Heart left ventricle (tissue), 16 donors: Measurements from ENCODE around the gene KLHL8. TPM values are rescaled to one million over a fixed set of nuclear protein-coding genes. Genes with fewer than 3 reads are reported as not detected.

ENCODE experiments used
- ATAC-seq, 4 donors: fragments of 200-7000 bp; cut with Tn5 transposase; one replicate each; pipeline ENCODE4 v1.9.1; 2020 to 2022; ENCODE audit warnings: moderate library complexity in 4 of 4, mild to moderate bottlenecking in 3 of 4, moderate number of reproducible peaks in 1 of 4
- DNase-seq, 5 donors: peaks; one replicate each; pipeline ENCODE4 v3.0.0-alpha.2; 2020
- H3K27ac ChIP-seq, 12 donors: fragments of 200-600 bp; sonication (generic) in 4 of 12; one replicate each; pipeline versions ENCODE4 v1.5.0 to v1.8.0; 2016 to 2022; ENCODE audit warnings: mild to moderate bottlenecking in 2 of 12
- H3K27me3 ChIP-seq, 9 donors: fragments of 200-600 bp; sonication (generic) in 2 of 9; one replicate each; pipeline versions ENCODE4 v1.5.1 to v1.8.0; 2016 to 2022; ENCODE audit warnings: mild to moderate bottlenecking in 3 of 9
- H3K36me3 ChIP-seq, 9 donors: fragments of 200-600 bp; sonication (generic) in 2 of 9; one replicate each; pipeline versions ENCODE4 v1.5.0 to v1.8.0; 2018 to 2022; ENCODE audit warnings: mild to moderate bottlenecking in 2 of 9
- H3K4me1 ChIP-seq, 12 donors: fragments of 200-600 bp; sonication (generic) in 4 of 12; one replicate each; pipeline versions ENCODE4 v1.5.0 to v1.8.0; 2016 to 2022; ENCODE audit warnings: mild to moderate bottlenecking in 3 of 12
- H3K4me3 ChIP-seq, 12 donors: fragments of 200-600 bp; sonication (generic) in 4 of 12; one replicate each; pipeline versions ENCODE4 v1.5.0 to v1.8.0; 2017 to 2022; ENCODE audit warnings: mild to moderate bottlenecking in 9 of 12, moderate library complexity in 4 of 12
- H3K9me3 ChIP-seq, 12 donors: fragments of 200-600 bp; sonication (generic) in 4 of 12; one replicate each; pipeline versions ENCODE4 v1.5.0 to v1.8.0; 2016 to 2022; ENCODE audit warnings: mild to moderate bottlenecking in 1 of 12
- CTCF ChIP-seq, 12 donors: fragments of 200-600 bp; sonication (generic) in 4 of 12; IDR thresholded peaks; one replicate each; pipeline versions ENCODE4 v1.5.0 to v1.8.0; 2018 to 2022; ENCODE audit warnings: antibody characterized with exemption in 12 of 12, mild to moderate bottlenecking in 5 of 12
- POLR2A ChIP-seq, 2 donors: fragments of 450-650 bp; IDR thresholded peaks; one replicate each; pipeline ENCODE4 v1.6.1; 2017; ENCODE audit warnings: antibody characterized with exemption in 2 of 2, mild to moderate bottlenecking in 2 of 2, moderate library complexity in 2 of 2
- WGBS, 4 donors: extraction: QIAGEN DNeasy Blood & Tissue Kit in 2 of 4; methylation state at CpG; one replicate each; pipeline versions ENCODE4 v1.1.5 to v1.1.7; 2013 to 2018; 5-methylcytosine and 5-hydroxymethylcytosine counted together
- intact Hi-C, 10 donors: fragments of 100-400 bp; cut with DNase I; formaldehyde crosslinking; loops; one replicate each; pipeline versions ENCODE4 v1.11.1 to v1.14.2; 2022
- polyA plus RNA-seq, 2 donors: library from polyadenylated mRNA; stranded (reverse); fragments of 200-250 nt; gene quantifications; one replicate each; pipeline ENCODE4 v1.2.3, GENCODE V29; 2013
- total RNA-seq, 9 donors: library from RNA; depleted of rRNA in 2 of 9; stranded (reverse); fragments of >200 nt in 2 of 9; fragmentation: NEBNext Ultra II Directional in 3 of 9; extraction: Animal tissue kit (Norgen Biotek cat#: 25700) in 3 of 9; gene quantifications; one replicate each; pipeline versions ENCODE4 v1.1.0 to v1.2.4, GENCODE V29; 2016 to 2023
- donor health status: ischemic (EF 13 %, LVEDD 7.1; RV severe dilation, severe dysfunction).
- donor health status: healthy with polysubstance abuse.
- donor health status: DM: no; HTN: yes; CAD: no.
- donor health status: DM: no; HTN: no; CAD: no.
- donor health status: ischemic (EF 25% LVEDD 6.9; RV normal size, moderate dysfunction).
- donor health status: ischemic (EF 25% LVEDD 5.7; RV mildly dilated, moderate dysfunction).
- donor health status: healthy.
- donor health status: DM: yes; HTN: yes; CAD: no.
- donor health status: ischemic (EF 35%, LVEDD 5.7; RV mildly dilated, moderate dysfunction).
- donor health status: nonischemic (EF 11% LVEDD 7.7; RV severe dilation, severe dysfunction).
- donor health status: DM: yes; HTN: yes; CAD: no.
- donor health status: PGD.
- donor health status: ischemic (EF 29% LVEDD 5.4; RV normal size, mild dysfunction).
- donor health status: nonischemic (EF 23%, LVEDD 6.1; RV moderate dilation, normal function).

The KLHL8 gene
- total and polyA plus RNA-seq, 11 donors = 2.9 to 14.7 (median 10.1) TPM

- Histone ChIP-seq H3K36me3 (no peaks in the 10 kb centered on the region), H3K4me3 (no peak overlapping the region), H3K27ac (no peak overlapping the region), H3K9me3 (no peaks in the 10 kb centered on the region), H3K27me3 (no peaks in the 10 kb centered on the region), H3K4me1 (peaks cover 3 to 49% (median 27%) of the 10 kb centered on the region in 12 donors)
- TF ChIP-seq POLR2A (IDR thresholded peaks at IDR 0.05) (no peak), CTCF (IDR thresholded peaks at IDR 0.05) (no peak)
- DNase-seq = no peak
- no peak for ATAC-seq
- intact Hi-C loops = loop anchor here in 2 of 10 donors (5.0 kb wide), 2 partner anchors 64 to 289 kb away; no protein-coding TSS in a partner anchor
- WGBS, 4 donors = 94 to 97% (median 97%) methylated on average over 1 of the region's 1 CpG
Observed at GRCh38 chr4:87216469-87216868, 3.9 kb downstream of the KLHL8 start.

GRCh38 chr4:87213421-87214075 is 6.9 kb downstream of the KLHL8 start:
- TF ChIP-seq CTCF (IDR thresholded peaks at IDR 0.05) (no peak), POLR2A (IDR thresholded peaks at IDR 0.05) (no peak)
- no peaks in the 10 kb centered on the region for H3K27me3 ChIP-seq
- H3K4me1 ChIP-seq = peaks cover 3 to 47% (median 22%) of the 10 kb centered on the region in 12 donors
- no peaks in the 10 kb centered on the region for H3K36me3 ChIP-seq
- H3K9me3 ChIP-seq = no peaks in the 10 kb centered on the region
- peak overlapping the region in 2 of 12 donors; percentile 11 to 63 for H3K27ac ChIP-seq
- no peak for DNase-seq
- peak; percentile 24 to 59 (median 43) for ATAC-seq
- intact Hi-C loops = no loop called here
- WGBS, 4 donors = 47 to 70% (median 51%) methylated on average over 5 of the region's 5 CpGs
- no peak overlapping the region for H3K4me3 ChIP-seq

- H3K27me3 ChIP-seq = no peaks in the 10 kb centered on the region
- H3K4me3 ChIP-seq = no peak overlapping the region
- intact Hi-C loops = no loop called here
- DNase-seq (no peak), ATAC-seq (peak in 3 of 4 donors; percentile 34 to 76 (median 76))
- H3K9me3 ChIP-seq = no peaks in the 10 kb centered on the region
- no peaks in the 10 kb centered on the region for H3K36me3 ChIP-seq
- peak overlapping the region in 2 of 12 donors; percentile 3 to 21 for H3K27ac ChIP-seq
- WGBS, 4 donors = 36 to 52% (median 49%) methylated on average over 5 of the region's 5 CpGs
- TF ChIP-seq POLR2A (IDR thresholded peaks at IDR 0.05) = no peak
- no peak for TF ChIP-seq CTCF (IDR thresholded peaks at IDR 0.05)
- peaks cover 3 to 43% (median 22%) of the 10 kb centered on the region in 12 donors for H3K4me1 ChIP-seq
Observed at GRCh38 chr4:87211249-87211952, 9.0 kb downstream of the KLHL8 start.

DNA sequence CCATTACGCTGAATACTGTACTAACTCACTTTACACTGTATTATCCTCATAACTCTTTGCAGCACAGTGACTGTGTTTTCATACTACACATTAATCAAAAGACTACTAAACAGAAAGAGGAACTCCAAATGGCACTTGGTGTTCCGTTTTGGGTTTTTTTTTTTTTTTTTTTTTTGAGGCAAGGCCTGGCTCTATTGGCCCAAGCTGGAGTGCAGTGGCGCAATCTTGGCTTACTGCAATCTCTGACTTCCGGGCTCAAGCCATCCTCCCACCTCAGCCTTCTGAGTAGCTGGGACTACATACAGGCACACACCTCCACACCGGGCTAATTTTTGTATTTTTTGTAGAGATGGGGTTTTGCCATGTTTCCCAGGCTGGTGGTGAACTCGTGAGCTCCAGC is 10.7 kb downstream of the KLHL8 start:
- TF ChIP-seq CTCF (IDR thresholded peaks at IDR 0.05) (no peak), POLR2A (IDR thresholded peaks at IDR 0.05) (no peak)
- 73 to 87% (median 82%) methylated on average over 6 of the region's 6 CpGs for whole genome bisulfite sequencing, 4 donors
- no peaks in the 10 kb centered on the region for H3K36me3 ChIP-seq
- ATAC-seq (peak; percentile 23 to 80 (median 72)), DNase-seq (peak; percentile 27 to 71 (median 66))
- H3K4me1 ChIP-seq = peaks cover 3 to 39% (median 22%) of the 10 kb centered on the region in 12 donors
- H3K27ac ChIP-seq = peak overlapping the region in 1 of 12 donors; percentile 80
- intact Hi-C loops = no loop called here
- H3K9me3 ChIP-seq = no peaks in the 10 kb centered on the region
- no peaks in the 10 kb centered on the region for H3K27me3 ChIP-seq
- peak overlapping the region in 1 of 12 donors; percentile 45 for H3K4me3 ChIP-seq
